ENCODE measurements around the gene TMEM254. TPM values are rescaled to one million over a fixed set of nuclear protein-coding genes. Genes with fewer than 3 reads are reported as not detected.

The TMEM254 gene
- total and polyA plus RNA-seq, 12 donors: 5.5 to 10.7 (median 7.7) TPM

DNA sequence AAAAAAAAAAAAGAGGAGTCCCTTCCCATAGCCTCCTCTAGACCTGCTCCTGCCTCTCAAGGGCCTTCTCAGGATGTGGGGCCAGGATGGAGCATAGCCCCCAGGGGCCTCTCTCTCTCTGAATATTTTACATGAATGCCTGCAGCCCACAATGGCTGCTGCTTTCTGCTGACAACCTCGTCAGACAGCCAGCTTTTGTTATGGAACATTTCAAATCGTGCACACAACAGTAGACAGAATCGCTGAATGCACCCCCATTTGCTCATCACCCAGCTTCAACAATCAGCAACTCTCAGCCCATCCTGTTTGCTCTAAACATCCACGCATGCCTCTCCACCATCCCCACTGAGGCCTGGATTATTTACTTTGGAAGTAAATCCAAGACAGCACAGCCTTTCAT lies 59.5 kb downstream of the TMEM254 start:
- intact Hi-C loops (cut with DNase I): loop anchor here in 1 of 10 donors (5.0 kb wide), 1 partner anchor 61 kb away; the partner anchor contains the start of gene TMEM254
- DNase-seq (no peak), ATAC-seq (no peak)
- Histone ChIP-seq H3K9me3 (no peaks in the 10 kb centered on the region), H3K36me3 (peaks cover 0 to 6% (median 0%) of the 10 kb centered on the region in 9 donors), H3K27me3 (peaks cover 0 to 15% (median 0%) of the 10 kb centered on the region in 7 donors), H3K4me3 (no peak overlapping the region), H3K27ac (peak overlapping the region; percentile 47 to 92 (median 82)), H3K4me1 (peaks cover 8 to 65% (median 32%) of the 10 kb centered on the region in 9 donors)
- TF ChIP-seq, protein P1, sequence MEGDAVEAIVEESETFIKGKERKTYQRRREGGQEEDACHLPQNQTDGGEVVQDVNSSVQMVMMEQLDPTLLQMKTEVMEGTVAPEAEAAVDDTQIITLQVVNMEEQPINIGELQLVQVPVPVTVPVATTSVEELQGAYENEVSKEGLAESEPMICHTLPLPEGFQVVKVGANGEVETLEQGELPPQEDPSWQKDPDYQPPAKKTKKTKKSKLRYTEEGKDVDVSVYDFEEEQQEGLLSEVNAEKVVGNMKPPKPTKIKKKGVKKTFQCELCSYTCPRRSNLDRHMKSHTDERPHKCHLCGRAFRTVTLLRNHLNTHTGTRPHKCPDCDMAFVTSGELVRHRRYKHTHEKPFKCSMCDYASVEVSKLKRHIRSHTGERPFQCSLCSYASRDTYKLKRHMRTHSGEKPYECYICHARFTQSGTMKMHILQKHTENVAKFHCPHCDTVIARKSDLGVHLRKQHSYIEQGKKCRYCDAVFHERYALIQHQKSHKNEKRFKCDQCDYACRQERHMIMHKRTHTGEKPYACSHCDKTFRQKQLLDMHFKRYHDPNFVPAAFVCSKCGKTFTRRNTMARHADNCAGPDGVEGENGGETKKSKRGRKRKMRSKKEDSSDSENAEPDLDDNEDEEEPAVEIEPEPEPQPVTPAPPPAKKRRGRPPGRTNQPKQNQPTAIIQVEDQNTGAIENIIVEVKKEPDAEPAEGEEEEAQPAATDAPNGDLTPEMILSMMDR (IDR thresholded peaks at IDR 0.05): no peak
- WGBS, 2 donors: 53 to 62% methylated on average over 4 of the region's 4 CpGs

DNA sequence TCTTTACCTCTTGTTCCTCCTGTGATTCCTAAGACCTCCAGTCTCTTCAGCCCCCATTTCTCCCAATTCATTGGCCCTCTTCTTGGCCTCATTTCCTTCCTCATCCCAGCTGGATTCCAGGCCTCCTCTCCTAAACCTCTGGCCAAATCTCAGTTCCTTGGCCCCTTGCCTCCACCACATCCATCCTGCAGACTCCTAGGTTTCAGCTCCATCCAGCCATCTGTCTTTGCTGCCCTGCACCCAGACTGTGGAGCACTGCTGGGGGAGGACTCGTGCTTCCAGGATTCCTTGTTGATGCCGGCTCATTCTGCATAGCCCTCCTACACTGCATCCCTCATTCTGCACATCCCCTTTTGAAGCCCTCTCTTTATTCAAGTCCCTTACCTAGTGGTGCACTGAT lies 60.8 kb downstream of the TMEM254 start:
- ATAC-seq: no peak
- H3K4me3 ChIP-seq: no peak overlapping the region
- H3K36me3 ChIP-seq: peaks cover 0 to 12% (median 0%) of the 10 kb centered on the region in 9 donors
- H3K4me1 ChIP-seq: peaks cover 10 to 65% (median 33%) of the 10 kb centered on the region in 9 donors
- no peak overlapping the region for H3K27ac ChIP-seq
- TF ChIP-seq, protein P1 (IDR thresholded peaks at IDR 0.05): no peak
- intact Hi-C loops (cut with DNase I): loop anchor here in 1 of 10 donors (5.0 kb wide), 1 partner anchor 62 kb away; the partner anchor contains the start of gene TMEM254
- no peaks in the 10 kb centered on the region for H3K9me3 ChIP-seq
- peaks cover 0 to 3% (median 0%) of the 10 kb centered on the region in 7 donors for H3K27me3 ChIP-seq
- DNase-seq: no peak
- WGBS, 2 donors: 73 to 84% methylated on average over 2 of the region's 2 CpGs

DNA sequence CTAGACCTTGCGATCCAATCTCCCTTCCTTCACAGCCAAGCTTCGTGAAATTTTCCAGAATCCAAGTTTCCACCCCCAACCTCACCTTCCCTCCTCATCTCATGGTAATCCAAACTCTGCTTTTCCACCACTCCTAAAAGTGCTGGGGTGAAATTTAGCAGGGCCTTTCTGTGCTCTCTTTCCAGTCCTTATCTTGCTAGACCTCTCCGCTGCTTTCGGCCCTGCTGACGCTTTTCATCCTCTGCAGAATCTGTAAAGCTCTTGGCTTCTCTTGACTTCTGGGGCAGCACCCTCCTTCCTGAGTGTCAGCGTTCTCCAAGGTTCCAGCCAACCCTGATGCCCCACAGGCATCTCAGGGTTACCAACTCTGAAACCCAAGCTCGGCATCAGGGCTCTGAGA lies 61.8 kb downstream of the TMEM254 start:
- no peak for ATAC-seq
- intact Hi-C loops (cut with DNase I): loop anchor here in 8 of 10 donors (2.0 to 10.0 kb wide), 8 partner anchors 65 to 603 kb away; partner anchors contain the start of genes ANXA11 (in 3 of the 8) and TMEM254 (in 1 of the 8)
- peaks cover 0 to 13% (median 0%) of the 10 kb centered on the region in 9 donors for H3K36me3 ChIP-seq
- peaks cover 0 to 3% (median 0%) of the 10 kb centered on the region in 7 donors for H3K27me3 ChIP-seq
- TF ChIP-seq, protein P1 (IDR thresholded peaks at IDR 0.05): no peak
- H3K4me1 ChIP-seq: peaks cover 12 to 69% (median 42%) of the 10 kb centered on the region in 9 donors
- no peak for DNase-seq
- H3K4me3 ChIP-seq: no peak overlapping the region
- no peaks in the 10 kb centered on the region for H3K9me3 ChIP-seq
- WGBS, 2 donors: 79 to 86% methylated on average over 7 of the region's 7 CpGs
- no peak overlapping the region for H3K27ac ChIP-seq

DNA sequence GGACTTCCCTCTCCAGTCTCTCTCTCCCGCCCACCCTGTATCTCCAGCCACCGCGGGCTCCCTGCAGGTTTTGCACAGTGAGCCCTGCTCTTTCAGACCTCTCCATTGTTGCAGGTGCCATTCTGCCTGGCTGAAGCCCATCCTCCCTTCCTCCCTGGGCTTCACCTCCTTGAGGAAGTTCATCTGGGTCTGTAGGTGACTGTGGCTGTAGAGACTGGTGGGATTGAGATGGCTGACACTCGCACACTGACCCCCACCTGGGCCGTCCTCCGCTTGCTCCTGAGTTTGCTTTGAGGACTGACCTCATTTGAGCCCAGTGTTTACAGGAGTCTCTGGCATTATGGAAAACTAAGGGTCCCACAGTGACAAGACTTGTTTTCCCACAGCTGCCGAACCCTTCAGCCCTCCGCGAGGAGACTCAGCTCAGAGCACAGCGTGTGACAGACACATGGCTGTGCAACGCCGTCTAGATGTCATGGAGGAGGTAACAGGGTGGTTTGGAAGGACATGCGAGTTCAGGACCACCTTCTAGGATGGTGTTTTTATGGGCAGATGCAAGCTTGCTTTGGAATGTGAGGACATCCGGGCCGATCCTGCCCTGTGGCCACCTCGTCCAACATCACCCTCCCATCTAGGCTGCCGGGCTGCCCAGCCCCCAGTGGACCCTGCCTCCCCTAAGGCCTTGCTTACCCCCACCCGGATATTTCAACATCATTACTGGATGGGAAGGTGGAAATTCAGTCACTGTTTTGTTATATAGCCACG lies 63.4 kb downstream of the TMEM254 start:
- peaks cover 8 to 56% (median 36%) of the 10 kb centered on the region in 9 donors for H3K4me1 ChIP-seq
- ATAC-seq: no peak
- H3K27ac ChIP-seq: no peak overlapping the region

More for the DNA sequence above, 63.4 kb downstream of the TMEM254 start:
- WGBS, 2 donors: 63 to 73% methylated on average over 19 of the region's 19 CpGs
- peaks cover 0 to 3% (median 0%) of the 10 kb centered on the region in 7 donors for H3K27me3 ChIP-seq
- no peaks in the 10 kb centered on the region for H3K9me3 ChIP-seq
- no peak for DNase-seq
- no peak overlapping the region for H3K4me3 ChIP-seq
- TF ChIP-seq, protein P1 (IDR thresholded peaks at IDR 0.05): no peak
- peaks cover 0 to 13% (median 0%) of the 10 kb centered on the region in 9 donors for H3K36me3 ChIP-seq
- intact Hi-C loops (cut with DNase I): loop anchor here in 8 of 10 donors (2.0 to 10.0 kb wide), 8 partner anchors 63 to 605 kb away; partner anchors contain the start of genes ANXA11 (in 3 of the 8) and TMEM254 (in 1 of the 8)

Other genes starting within 250 kb of the TMEM254 start
- 1 to 10 TPM in 4 of 10 donors, under 1 TPM in 6; 0.29 to 2.2 (median 0.87) TPM for gene SFTPD, start 129.6 kb upstream of the TMEM254 start, total RNA-seq
- gene SFTPD, start 129.6 kb upstream of the TMEM254 start, polyA plus RNA-seq: under 1 TPM in 1 of 2 donors, not detected in 1; 0.22 TPM
- 10 to 100 TPM; 16.8 to 41.7 (median 26.8) TPM for gene PLAC9, start 54.1 kb downstream of the TMEM254 start, total RNA-seq
- 100 to 1,000 TPM in 1 of 2 donors, 10 to 100 TPM in 1; 63.7 to 129 TPM for gene PLAC9, start 54.1 kb downstream of the TMEM254 start, polyA plus RNA-seq
- gene ANXA11, start 126.9 kb downstream of the TMEM254 start, total RNA-seq: 100 to 1,000 TPM; 338 to 558 (median 422) TPM
- 1,000 to 10,000 TPM in 1 of 2 donors, 100 to 1,000 TPM in 1; 160 to 1,089 TPM for gene ANXA11, start 126.9 kb downstream of the TMEM254 start, polyA plus RNA-seq
- 1 to 10 TPM in 1 of 10 donors, under 1 TPM in 4, not detected in 5; 0.11 to 1.8 (median 0.26) TPM for gene MAT1A, start 211.0 kb downstream of the TMEM254 start, total RNA-seq
- not detected for gene MAT1A, start 211.0 kb downstream of the TMEM254 start, polyA plus RNA-seq